GM18951 (cell line): Measurements from ENCODE around the gene ACADS.
"Not testable (repeated sequence)": the region's sequence is repeated elsewhere in the genome, so short reads cannot be mapped to it uniquely, and the experiment has no call there.

Experiments
- POLR2A ChIP-seq: IDR thresholded peaks from 4 replicates; pipeline ENCODE4 v1.6.1; 2011; ENCODE audit warnings: mild to moderate bottlenecking; ENCODE audit not compliant: insufficient read length, insufficient read depth; ENCODE audit errors: extremely low read depth
- in situ Hi-C: fragments of 300-500 bp; cut with MboI; formaldehyde crosslinking; loops from one replicate; pipeline ENCODE4 v1.12.0; 2022; ENCODE audit warnings: low sequenced_read_pairs, mixed read lengths, inconsistent platforms; ENCODE audit not compliant: unreplicated experiment

ACADS gene

GRCh38 chr12:120725151-120725658 lies 421 bp upstream of the ACADS start:
- in situ Hi-C loops, result no loop called here
- TF ChIP-seq POLR2A, result no peak

- in situ Hi-C loops, result no loop called here
These were observed 826 bp downstream of the ACADS start for GRCh38 chr12:120726510-120726793.

GRCh38 chr12:120726961-120727360 lies 1.3 kb downstream of the ACADS start:
- no peak for TF ChIP-seq POLR2A
- in situ Hi-C loops, result no loop called here

More at GRCh38 chr12:120726510-120726793, 826 bp downstream of the ACADS start:
- no peak for TF ChIP-seq POLR2A

- in situ Hi-C loops, result not testable (repeated sequence)
These were observed 6.6 kb downstream of the ACADS start for GRCh38 chr12:120732198-120732597.

- in situ Hi-C loops, result no loop called here
- no peak for TF ChIP-seq POLR2A
These were observed 7.9 kb downstream of the ACADS start for GRCh38 chr12:120733574-120733973.

GRCh38 chr12:120734210-120734609 lies 8.6 kb downstream of the ACADS start:
- in situ Hi-C loops, result no loop called here
- TF ChIP-seq POLR2A, result no peak

- in situ Hi-C loops, result no loop called here
These were observed 9.6 kb downstream of the ACADS start for GRCh38 chr12:120735181-120735580.

GRCh38 chr12:120736404-120737331 lies 11.0 kb downstream of the ACADS start:
- TF ChIP-seq POLR2A, result no peak
- in situ Hi-C loops, result no loop called here

More at GRCh38 chr12:120735181-120735580, 9.6 kb downstream of the ACADS start:
- no peak for TF ChIP-seq POLR2A

GRCh38 chr12:120737557-120738251 lies 12.1 kb downstream of the ACADS start:
- in situ Hi-C loops, result no loop called here

GRCh38 chr12:120738252-120739030 lies 12.8 kb downstream of the ACADS start:
- in situ Hi-C loops, result no loop called here
- no peak for TF ChIP-seq POLR2A

More at GRCh38 chr12:120737557-120738251, 12.1 kb downstream of the ACADS start:
- TF ChIP-seq POLR2A, result no peak

GRCh38 chr12:120739031-120739762 lies 13.6 kb downstream of the ACADS start:
- TF ChIP-seq POLR2A, result no peak
- in situ Hi-C loops, result no loop called here

GRCh38 chr12:120739821-120740613 lies 14.4 kb downstream of the ACADS start:
- no peak for TF ChIP-seq POLR2A
- in situ Hi-C loops, result no loop called here
